HG03045 (cell line): ENCODE results near the gene KATNB1.
"Not testable (repeated sequence)": the region's sequence is repeated elsewhere in the genome, so short reads cannot be mapped to it uniquely, and the experiment has no call there.

Source experiments
- ATAC-seq: cut with Tn5 transposase; IDR thresholded peaks from one replicate; pipeline ENCODE4 v1.9.1; 2021; ENCODE audit warnings: mild to moderate bottlenecking, moderate library complexity; ENCODE audit not compliant: unreplicated experiment

KATNB1 gene

GRCh38 chr16:57741660-57742191 lies 6.2 kb downstream of the KATNB1 start:
- no peak for ATAC-seq

DNA sequence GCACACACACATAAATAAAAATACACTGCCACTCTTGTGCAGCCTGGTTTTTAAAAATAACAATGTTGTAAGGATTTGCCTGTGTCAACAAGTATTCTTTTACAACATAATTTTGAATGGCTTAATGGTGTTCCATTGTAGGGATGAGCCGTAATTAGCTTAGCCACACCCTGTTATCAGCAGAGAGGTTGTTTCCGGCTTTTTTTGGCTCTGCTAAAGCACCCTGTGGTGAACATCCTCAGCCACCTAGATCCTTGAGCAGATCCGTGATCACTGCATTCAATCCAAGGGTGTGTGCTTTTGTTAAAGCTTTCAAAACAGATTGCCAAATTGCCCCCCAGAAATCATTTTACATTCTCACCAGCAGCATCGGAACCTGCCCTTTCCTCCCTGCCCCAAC lies 7.0 kb downstream of the KATNB1 start:
- ATAC-seq = no peak

DNA sequence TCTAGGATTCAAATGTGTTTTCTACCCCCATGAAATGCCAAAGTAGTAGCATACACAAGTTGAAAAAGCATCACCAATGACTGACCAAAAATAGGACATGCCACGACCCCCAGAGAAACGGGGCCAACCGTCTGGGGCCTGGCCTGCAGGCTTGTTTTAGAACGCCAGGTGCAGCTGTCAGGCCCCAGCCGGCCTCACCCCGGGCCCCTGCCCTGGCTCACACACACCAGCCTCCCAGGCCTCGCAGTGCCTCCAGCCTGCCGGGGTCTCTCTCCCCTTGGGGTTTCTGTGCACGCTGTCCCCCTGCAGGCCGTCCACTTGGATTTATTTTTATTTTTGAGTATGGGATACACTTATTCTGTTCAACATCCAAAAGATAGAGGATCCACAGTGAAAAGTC lies 7.9 kb downstream of the KATNB1 start:
- no peak for ATAC-seq

GRCh38 chr16:57743886-57744641 lies 8.5 kb downstream of the KATNB1 start:
- ATAC-seq = no peak

- no peak for ATAC-seq
Measured at GRCh38 chr16:57744642-57744903, 9.0 kb downstream of the KATNB1 start.

GRCh38 chr16:57745768-57746167 lies 10.2 kb downstream of the KATNB1 start:
- ATAC-seq = no peak

DNA sequence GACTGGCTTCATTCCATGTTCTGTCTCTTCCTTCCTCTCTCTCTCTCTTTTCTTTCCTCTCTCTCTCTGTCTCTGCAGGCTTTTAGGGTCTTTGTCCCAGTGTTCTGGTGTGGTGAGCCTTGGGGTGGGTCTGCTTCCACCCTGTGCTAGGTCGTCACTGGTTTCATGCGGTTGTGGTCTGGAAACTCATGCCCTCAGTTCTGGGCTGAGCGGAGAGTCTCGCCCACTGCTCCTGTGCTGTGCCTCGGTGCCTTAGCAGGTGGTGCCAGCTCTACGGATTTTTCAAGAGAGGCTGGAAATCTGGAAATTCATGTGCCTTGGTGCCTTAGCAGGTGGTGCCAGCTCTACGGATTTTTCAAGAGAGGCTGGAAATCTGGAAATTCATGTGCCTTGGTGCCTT lies 10.7 kb downstream of the KATNB1 start:
- not testable (repeated sequence) for ATAC-seq

GRCh38 chr16:57747091-57747490 lies 11.5 kb downstream of the KATNB1 start:
- no peak for ATAC-seq

DNA sequence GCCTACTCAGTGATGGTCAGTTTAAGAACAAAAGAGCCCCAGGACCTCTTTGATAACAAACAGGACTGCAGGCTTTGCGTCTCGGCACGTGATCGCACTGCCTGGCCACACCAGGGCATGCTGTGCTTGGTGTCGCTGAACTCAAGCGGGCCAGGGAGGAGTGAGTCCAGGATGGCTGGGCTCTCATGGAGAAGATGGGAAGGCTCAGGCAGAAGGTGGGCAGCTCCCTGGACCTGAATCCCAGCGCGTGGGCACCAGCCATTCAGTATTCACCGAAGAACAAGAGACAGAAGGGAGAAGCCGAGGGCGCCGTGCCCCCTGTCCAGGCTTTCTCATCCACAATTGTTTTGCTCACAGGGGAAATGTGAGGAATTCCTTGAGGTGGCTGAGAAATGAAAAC lies 11.9 kb downstream of the KATNB1 start:
- no peak for ATAC-seq

- no peak for ATAC-seq
Measured at GRCh38 chr16:57747996-57748395, 12.4 kb downstream of the KATNB1 start.

GRCh38 chr16:57748596-57748995 lies 13.0 kb downstream of the KATNB1 start:
- ATAC-seq = no peak

DNA sequence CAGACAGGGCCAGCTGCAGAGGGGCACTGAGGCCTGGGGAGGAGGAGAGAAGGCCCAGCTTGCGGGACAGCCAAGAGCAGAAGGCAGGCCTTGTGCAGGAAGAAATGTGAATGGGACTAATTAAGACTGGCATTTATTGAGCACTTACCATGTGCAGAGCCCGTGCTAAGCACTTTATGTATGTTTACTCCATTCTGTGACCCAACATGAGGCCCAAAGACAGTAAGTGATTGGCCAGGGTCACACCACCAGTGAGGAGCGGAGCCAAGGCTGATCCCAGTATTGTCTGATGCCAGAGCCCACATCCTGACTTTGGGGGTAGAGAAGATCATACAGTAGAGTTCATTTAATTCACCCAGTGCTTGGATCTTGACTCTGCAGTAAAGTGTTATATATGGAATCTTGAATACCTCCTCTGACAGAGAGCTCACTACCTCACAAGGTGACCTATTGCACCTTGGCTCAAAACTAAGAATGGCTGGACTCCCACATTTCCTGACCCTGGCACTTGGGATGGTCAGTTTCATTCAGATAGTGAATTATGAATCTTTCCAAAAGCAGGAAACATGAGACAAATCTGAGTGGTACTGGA lies 13.6 kb downstream of the KATNB1 start:
- ATAC-seq = no peak

GRCh38 chr16:57749856-57750452 lies 14.4 kb downstream of the KATNB1 start:
- no peak for ATAC-seq

DNA sequence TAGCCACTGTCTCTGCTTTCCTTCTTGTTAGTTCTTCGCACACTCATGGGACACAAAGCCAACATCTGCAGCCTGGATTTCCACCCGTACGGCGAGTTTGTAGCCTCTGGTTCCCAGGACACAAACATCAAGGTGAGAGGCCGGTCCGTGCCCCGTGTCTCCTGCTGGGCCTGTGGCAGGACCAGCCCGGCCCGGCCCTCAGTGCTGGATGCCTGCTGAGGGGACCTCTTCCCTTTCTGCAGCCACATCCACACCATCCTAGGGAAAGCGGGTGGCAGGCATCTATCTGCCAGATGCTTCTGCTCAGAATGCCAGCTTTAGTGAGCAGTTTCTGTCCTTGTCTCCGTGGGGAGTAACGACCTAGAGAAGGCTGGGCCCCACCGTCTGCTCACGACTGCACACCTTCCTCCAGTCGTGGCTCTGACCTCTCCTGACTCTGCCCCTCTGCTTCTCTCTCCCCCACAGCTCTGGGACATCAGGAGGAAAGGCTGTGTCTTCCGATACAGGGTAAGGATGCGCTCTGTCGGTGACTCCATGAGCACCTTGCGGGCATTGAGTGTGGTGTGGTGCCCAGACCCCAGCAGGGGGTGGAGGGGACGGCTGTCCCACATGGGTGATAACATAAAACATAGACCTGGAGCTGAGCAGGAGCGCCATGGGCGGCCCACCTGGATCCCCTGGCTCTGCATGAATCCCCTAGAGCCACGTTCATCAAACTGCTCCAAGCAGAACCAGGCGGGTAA lies 15.4 kb downstream of the KATNB1 start:
- ATAC-seq = no peak

GRCh38 chr16:57751539-57752202 lies 16.1 kb downstream of the KATNB1 start:
- ATAC-seq = no peak

GRCh38 chr16:57752203-57752580 lies 16.6 kb downstream of the KATNB1 start:
- ATAC-seq = no peak

DNA sequence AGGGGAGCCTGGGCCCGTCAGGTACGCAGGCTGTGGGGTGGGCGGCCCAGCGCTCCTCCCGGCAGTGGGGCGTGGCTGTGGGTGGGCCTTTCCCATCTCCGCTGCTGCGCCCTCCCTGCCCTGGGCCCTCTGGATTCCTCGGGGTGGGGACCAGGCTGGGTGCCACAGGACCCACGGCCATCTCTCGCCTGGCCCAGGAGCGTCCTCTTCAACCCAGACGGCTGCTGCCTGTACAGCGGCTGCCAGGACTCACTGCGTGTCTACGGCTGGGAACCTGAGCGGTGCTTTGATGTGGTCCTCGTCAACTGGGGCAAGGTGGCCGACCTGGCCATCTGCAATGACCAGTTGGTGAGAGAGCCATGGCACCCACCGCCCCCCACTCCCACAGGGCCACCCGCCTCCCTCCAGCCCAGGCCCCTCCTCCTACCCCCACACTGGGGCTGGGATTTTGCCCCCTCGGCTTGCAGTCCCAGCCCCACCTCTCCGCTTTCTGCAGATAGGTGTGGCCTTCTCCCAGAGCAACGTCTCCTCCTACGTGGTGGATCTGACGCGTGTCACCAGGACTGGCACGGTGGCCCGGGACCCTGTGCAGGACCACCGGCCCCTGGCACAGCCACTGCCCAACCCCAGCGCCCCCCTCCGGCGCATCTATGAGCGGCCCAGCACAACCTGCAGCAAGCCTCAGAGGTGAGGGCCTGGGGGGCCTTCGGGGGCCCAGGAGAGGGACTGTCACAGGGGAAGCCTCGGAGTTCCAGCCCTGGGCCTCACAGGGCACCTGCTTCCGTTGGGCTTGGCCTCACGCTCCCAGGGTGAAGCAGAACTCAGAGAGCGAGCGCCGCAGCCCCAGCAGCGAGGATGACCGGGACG lies 17.2 kb downstream of the KATNB1 start:
- no peak for ATAC-seq

DNA sequence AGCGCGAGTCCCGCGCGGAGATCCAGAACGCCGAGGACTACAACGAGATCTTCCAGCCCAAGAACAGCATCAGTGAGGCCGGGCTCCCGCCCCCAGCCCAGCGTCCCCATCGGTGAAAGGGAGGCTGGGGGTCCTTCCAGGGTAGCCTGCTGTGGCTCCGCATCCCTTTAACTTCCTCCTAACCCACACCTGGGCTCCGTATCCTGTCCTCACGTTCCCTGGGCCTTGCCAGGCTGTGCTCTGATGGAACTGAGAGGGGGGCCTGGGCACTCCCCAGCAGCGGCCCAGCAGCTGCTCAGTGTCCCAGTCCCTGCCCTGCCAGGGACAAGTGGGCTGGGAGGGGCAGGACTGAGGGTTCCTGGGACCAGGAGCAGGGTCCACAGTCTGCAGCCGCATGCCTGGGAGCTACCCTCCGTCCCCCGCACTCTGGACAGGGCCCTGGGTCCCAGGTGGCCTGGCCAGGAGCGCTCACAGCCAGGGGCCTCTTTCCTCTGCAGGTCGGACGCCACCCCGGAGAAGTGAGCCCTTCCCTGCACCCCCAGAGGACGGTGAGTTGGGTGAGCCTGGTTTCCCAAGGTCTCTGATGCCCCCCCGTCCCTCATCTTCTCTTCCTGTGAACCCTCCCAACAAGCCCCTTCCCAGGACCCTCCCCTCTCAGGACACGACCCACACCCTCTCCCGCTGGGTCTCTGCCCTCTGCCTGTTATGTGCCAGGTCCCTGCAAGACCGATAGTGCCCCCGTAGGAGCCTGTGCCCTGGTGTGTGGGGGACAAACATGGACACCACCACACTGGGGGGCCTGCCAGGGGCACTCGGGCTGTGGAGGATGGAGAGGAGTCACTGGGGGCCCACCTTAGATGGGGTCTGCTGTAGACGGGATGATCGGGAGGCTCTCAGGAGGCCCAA lies 18.1 kb downstream of the KATNB1 start:
- ATAC-seq = no peak

- no peak for ATAC-seq
Measured at GRCh38 chr16:57754354-57755060, 18.9 kb downstream of the KATNB1 start.
